HS-5 (cell line): ENCODE measurements around the gene LGALSL.

Experiments used
- DNase-seq: peaks from one replicate; pipeline ENCODE4 v3.0.0-alpha.2; 2012; ENCODE audit warnings: low read depth

Gene LGALSL

DNA sequence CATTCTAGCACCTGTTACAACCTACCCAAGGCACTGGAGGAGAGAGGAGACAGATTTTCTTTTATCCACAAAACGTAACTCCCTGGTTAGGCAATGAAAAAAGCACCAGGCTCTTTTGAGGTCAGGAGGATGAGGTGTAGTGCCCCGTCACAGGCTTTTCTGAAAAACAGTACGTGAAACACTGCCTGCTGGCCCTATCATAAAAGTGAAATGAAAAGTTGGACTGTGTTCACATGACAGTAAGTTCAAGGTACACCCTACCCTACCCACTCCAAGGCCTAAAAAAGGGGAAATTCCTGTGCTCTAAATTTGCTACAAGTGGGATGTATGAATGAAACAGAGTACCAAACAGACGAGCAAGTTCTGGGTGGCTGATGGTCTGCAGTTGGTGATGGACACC, 17.6 kb downstream of the LGALSL start:
- DNase-seq, result no peak

- DNase-seq, result no peak
Observed at GRCh38 chr2:64472881-64473280, 18.9 kb downstream of the LGALSL start.

GRCh38 chr2:64474121-64474571, 20.2 kb downstream of the LGALSL start:
- DNase-seq, result no peak

GRCh38 chr2:64474636-64475035, 20.7 kb downstream of the LGALSL start:
- no peak for DNase-seq

DNA sequence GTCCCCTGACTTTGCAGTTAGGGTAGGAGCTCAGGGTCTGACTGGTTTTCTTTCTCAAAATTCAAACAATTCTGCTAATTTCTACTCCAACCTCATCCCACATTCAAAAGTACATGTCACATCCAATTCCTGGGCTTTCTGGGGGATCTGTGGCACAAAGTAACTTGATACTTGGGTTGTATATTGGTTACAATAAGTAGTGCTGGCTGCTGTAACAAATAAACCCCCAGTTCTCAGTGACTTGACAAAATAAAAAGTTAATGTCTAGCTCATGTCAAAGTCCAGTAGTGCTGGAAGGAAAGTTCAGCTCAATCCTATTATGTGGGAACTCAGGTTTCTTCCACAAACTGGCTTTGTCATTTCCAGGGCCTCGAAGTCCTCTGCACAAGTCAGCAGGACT, 23.1 kb downstream of the LGALSL start:
- no peak for DNase-seq

DNA sequence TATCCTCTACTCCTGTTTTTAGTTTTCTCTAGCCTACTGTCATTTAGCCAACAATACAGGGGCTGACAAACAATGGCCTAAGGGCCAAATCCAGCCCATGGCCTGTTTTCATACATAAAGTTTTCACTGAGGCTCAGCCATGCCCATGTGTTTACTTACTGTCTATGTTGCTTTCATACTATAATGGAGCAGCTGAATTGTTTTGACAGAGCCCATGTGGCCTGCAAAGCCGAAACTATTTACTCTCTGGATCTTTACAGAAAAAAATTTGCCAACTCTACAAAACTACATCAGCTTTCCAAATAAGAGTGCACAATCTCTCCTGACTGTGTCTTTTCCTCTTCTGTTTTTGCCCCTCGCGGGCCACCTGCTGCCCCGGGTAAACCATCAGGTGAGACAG, 24.0 kb downstream of the LGALSL start:
- DNase-seq, result no peak

DNA sequence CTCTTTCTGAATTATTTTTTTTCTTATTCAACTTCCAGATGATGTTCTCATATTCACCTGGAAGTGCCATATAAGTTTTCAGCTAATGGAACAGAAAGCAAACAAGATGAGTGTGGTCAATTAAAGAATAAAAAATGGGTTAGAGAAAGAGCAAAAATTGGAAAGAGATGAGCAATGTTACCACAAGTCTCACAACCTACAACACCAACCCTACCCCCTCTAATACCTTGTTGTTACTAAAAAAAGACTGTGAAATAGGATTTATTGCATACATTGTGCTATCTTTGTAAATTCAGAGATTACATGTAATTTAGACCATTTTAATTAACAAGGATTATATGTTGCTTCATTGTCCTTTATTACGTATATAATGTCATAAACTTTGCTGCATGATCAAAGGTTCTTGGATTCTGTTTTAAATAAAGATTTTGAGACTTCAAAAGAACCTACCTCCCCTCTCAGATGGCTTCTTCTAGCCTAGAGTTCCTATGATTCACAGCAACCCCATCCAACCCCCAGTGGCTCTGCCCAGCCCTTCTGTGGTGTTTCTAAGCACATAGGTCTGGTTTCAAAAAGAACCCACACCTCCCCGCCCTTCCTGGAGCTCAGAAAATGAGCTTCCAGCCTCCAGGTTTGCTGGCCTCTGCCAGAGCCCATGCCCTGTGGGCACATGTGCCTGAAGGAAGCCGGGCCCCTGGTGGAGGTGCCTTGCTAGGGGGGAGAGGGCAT, 24.7 kb downstream of the LGALSL start:
- DNase-seq, result no peak

DNA sequence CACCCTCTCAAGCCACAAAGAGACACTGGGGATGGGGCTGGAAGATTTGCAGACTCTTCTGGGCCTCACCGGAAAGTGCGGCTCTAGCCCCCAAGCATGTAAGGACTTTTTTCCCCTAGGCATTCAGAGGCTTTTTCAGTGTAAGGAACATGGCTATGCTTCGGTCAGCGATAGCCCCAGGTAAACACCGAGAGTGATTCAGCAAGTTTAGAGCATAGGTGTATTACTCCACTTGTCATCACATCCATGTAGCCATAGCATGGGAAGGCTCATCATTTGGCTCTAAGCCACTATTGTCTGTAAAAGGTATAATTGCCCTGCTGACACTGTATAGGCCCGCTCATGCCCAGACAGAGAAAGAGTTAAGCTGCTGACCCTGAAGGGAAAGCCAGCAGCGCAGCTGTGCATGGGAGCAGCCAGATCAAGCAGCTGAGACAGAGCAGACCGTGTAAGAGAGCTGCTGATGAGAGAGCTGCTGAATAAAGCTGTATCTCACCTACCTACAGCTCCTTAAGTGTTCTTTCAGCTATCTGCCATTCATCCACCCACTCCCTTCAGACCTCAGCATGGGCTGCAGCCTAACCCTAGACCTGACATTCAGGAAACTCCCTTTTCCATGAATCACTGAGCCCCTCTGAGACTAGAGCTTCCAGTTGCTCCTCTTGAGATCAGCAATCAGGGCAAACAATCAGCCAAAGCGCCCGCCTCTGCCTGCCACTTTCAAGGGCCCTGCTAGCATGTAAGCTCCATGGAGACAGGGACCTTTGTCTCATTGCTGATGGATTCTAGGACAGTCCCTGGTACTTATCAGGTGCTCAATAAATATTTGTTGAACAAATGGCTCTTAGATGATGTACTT, 25.5 kb downstream of the LGALSL start:
- DNase-seq, result no peak

DNA sequence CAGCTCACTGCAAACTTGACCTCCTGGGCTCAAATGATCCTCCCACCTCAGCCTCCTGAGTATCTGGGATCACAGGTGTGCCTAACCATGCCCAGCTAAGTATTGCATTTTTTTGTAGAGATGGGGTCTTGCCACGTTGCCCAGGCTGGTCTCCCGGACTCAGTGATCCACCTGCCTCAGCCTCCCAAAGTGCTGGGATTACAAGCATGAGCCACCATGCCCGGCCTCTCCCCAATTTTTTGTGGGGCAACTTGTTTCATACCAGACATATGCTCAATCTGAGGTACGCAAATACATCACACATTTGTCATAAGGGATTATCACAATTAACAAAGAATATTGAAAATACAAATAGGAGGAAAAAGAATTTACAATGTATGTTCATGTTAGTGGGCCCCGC, 27.7 kb downstream of the LGALSL start:
- DNase-seq, result no peak

GRCh38 chr2:64482243-64482642, 28.3 kb downstream of the LGALSL start:
- DNase-seq, result no peak

- no peak for DNase-seq
Observed at GRCh38 chr2:64482765-64483504, 29.0 kb downstream of the LGALSL start.

DNA sequence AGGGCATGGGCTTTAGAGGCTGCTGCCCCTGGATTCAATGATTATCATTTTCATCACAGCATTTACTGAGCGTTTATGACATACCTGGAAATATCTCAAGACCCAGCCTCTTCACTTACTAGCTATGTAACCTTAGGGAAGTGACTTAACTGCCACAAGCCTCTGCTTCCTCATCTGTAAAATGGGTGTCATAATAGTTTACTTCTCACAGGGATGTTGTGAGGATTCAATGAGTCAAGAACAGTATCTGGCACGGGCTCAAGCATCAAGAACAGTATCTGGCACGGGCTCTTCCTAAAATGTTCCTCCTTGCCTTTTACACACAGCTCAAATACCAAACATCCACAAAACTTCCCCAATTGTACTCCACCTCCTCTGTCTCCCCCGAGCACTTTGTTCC, 31.4 kb downstream of the LGALSL start:
- no peak for DNase-seq

DNA sequence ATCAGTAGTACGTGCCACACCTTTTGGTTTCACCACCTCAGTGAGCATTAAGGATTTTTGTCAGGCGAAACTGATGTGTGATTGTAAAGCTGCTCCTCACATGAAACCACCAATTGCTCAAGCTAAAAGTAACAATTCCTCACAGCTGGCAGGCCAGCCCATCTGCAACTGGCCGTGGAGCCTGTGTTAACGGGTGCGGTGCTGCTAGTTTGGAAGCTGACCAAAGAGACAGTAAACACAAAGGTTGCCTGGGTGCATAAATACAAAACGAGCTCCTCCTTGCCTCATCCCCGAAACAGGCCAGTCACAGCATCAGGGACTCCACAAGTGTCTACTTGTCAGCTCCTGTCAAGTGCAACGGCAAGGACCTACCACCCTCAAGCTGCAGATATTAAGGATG, 32.0 kb downstream of the LGALSL start:
- DNase-seq, result no peak

DNA sequence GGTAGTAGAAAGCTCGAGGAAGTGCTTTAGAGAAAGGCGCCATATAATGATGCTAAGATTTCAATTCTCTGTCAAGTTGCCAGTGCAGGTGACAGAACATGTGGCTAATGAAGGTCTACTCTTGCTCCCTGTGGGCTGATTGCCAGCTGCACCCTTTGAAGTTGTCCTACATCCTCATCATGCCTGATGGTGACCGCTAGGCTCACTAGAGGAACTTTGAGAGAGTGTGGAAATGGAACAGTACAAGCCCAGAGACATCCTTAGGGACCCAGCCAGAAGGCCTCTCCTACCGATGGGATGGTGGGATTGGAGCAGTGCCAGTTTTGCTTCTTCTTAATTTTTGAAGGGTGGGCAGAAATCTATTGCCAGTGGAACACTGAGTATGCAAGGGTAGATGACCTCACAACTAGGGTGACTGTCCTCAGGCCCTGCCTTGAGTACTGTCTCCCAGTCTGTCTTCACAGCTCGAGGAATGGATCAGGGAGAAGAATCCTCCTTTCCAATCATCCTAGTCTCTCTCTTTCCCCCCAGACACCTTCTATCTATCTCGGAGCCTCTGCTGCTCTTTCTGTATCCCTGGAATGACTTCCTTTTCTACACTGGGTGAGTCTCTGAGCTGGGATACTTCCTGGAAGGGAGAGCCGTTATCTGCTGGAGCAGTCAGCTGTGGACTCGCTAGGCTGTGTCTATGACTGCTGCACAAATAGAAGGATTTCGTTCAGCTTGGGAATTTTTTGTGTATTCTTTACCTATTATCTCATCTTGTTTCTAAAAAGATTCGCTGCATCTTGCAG, 33.5 kb downstream of the LGALSL start:
- DNase-seq, result no peak

DNA sequence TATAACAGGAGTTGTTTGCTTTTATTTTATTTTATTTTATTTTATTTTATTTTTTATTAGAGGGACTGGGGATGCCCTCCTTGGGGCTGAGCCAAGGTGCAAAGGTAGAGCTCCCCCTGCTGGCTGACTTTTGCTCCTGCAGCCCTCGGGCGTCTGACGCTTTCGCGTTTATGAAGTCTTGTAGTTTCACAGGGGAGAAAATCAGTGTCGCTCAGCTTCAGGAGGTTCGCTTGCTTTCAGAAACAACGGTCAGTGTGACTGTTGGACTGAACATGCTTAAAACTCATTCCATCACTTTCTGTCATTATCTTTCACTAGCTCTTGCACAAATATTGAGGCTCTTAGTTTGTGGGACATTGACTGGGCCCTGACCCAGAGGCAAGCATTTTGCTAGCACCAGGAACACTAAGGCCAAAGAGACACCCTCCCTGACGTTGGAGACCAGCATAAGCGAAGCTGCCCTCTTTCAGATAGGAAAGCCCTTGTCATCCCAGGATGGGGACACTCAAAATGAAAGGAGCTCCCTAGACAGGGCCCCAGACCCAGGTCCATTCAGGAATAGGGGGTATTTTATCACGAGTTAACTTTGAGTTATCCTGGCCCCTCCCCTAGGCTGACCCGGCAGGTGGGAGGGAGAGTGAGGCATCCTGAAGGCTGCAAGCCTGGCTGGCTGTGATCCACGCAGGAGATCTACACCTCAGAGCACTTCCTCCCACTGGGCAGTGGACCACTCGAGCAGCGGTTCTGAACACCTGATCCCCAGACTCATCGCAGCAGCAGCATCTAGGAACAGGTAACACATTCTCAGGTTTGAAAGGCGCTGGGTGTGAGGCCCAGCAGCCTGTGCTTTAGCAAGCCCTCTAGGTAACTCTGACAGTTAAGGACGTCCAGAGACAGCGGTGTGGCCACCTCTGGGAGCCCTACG, 34.4 kb downstream of the LGALSL start:
- no peak for DNase-seq

- no peak for DNase-seq
Observed at GRCh38 chr2:64489081-64489751, 35.3 kb downstream of the LGALSL start.

- peak; percentile 37 for DNase-seq
Observed at GRCh38 chr2:64491426-64491825, 37.5 kb downstream of the LGALSL start.

DNA sequence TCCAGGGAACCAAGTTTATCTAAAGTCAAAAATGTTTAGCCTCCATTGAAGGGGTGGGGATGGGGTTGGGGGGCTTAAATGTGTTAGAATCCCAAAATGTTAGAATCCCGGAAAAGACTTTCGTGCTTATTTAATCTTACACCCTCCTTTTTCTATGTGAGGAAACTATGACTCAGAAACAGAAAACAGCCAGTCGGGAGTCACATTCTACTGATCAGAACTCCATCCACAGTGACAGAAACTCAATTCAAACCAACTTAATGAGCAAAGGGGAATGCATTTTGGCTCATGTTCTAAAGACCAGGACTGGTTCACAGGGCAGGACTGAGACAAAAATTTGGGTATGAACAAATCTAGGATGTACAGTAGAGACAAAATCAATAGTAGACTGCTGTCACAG, 38.3 kb downstream of the LGALSL start:
- DNase-seq, result no peak

- DNase-seq, result no peak
Observed at GRCh38 chr2:64492821-64493220, 38.9 kb downstream of the LGALSL start.

- DNase-seq, result no peak
Observed at GRCh38 chr2:64493788-64494187, 39.8 kb downstream of the LGALSL start.
